ENCODE measurements around the gene PPP2R5C.

Gene PPP2R5C

GRCh38 chr14:101926620-101927019 lies 165.1 kb downstream of the PPP2R5C start:
- DNase-seq: no peak

- no peak for DNase-seq
Measured at GRCh38 chr14:101927859-101928258, 166.3 kb downstream of the PPP2R5C start.

GRCh38 chr14:101928415-101928841 lies 166.9 kb downstream of the PPP2R5C start:
- DNase-seq: no peak

GRCh38 chr14:101929096-101929495 lies 167.6 kb downstream of the PPP2R5C start:
- no peak for DNase-seq

- DNase-seq: no peak
Measured at GRCh38 chr14:101929946-101930345, 168.4 kb downstream of the PPP2R5C start.

GRCh38 chr14:101932673-101933072 lies 171.2 kb downstream of the PPP2R5C start:
- DNase-seq: no peak

GRCh38 chr14:101933209-101933608 lies 171.7 kb downstream of the PPP2R5C start:
- no peak for DNase-seq

GRCh38 chr14:101934601-101935150 lies 173.2 kb downstream of the PPP2R5C start:
- no peak for DNase-seq

GRCh38 chr14:101937926-101938767 lies 176.6 kb downstream of the PPP2R5C start:
- no peak for DNase-seq

- DNase-seq: no peak
Measured at GRCh38 chr14:101939646-101940170, 178.2 kb downstream of the PPP2R5C start.

GRCh38 chr14:101944451-101944850 lies 182.9 kb downstream of the PPP2R5C start:
- no peak for DNase-seq

- DNase-seq: no peak
Measured at GRCh38 chr14:101945171-101945570, 183.7 kb downstream of the PPP2R5C start.

GRCh38 chr14:101947577-101947903 lies 186.0 kb downstream of the PPP2R5C start:
- DNase-seq: no peak

GRCh38 chr14:101947904-101948665 lies 186.6 kb downstream of the PPP2R5C start:
- peak; percentile 99 for DNase-seq

- DNase-seq: no peak
Measured at GRCh38 chr14:101948666-101949216, 187.2 kb downstream of the PPP2R5C start.

GRCh38 chr14:101950100-101950499 lies 188.6 kb downstream of the PPP2R5C start:
- no peak for DNase-seq

- no peak for DNase-seq
Measured at GRCh38 chr14:101950516-101951215, 189.2 kb downstream of the PPP2R5C start.

- DNase-seq: no peak
Measured at GRCh38 chr14:101953151-101953550, 191.6 kb downstream of the PPP2R5C start.

GRCh38 chr14:101954501-101954900 lies 193.0 kb downstream of the PPP2R5C start:
- no peak for DNase-seq

- DNase-seq: no peak
Measured at GRCh38 chr14:101955695-101956161, 194.2 kb downstream of the PPP2R5C start.

- DNase-seq: no peak
Measured at GRCh38 chr14:101956179-101956885, 194.8 kb downstream of the PPP2R5C start.

Measured in activated CD4-positive, alpha-beta T cell treated with anti-CD3 and anti-CD28 coated beads for 1 hour (primary cell).